ENCODE results near the gene DIDO1.

Gene DIDO1

DNA sequence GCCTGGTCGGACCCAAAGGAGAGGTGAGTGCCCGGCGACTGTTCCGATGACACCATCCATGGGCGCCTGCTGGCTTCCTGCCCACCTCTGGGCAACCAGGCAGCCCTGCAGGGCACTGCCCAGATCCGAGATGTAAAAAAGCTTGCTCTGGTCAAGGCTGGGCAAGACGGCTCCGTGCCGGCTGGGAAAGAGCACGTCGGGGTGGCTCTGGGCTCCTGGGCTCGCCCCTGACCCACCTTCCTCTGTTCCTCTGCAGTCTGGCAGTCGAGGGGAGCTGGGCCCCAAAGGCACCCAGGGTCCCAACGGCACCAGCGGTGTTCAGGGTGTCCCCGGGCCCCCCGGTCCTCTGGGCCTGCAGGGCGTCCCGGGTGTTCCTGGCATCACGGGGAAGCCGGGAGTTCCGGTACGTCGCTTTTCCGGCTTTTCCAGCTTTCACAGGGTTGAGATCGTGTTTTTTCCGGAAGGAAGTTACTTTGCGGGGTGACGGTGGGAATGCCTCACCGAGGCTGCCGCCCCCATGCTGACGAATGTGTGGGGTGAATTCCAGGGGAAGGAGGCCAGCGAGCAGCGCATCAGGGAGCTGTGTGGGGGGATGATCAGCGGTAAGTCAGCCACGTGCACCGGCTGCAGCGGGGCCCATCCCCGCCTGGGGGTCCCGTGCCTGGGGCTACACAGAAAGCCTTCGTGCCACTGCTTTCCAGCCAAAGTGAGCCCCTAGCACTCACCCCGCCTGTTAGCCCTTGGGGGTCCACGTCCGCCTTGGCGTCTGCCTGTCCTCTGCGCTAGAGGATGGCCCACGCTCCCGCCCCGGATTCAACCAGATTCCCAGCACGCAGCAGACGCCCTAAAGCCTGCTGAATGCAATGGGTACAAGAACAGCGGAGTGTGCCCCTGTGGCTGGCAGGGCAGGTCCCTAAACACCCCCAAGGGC lies 90.1 kb downstream of the DIDO1 start:
- no peaks in the 10 kb centered on the region for H3K4me1 Mint-ChIP-seq
- H3K4me3 Mint-ChIP-seq = no peak overlapping the region
- CTCF ChIA-PET = no interaction called here

DNA sequence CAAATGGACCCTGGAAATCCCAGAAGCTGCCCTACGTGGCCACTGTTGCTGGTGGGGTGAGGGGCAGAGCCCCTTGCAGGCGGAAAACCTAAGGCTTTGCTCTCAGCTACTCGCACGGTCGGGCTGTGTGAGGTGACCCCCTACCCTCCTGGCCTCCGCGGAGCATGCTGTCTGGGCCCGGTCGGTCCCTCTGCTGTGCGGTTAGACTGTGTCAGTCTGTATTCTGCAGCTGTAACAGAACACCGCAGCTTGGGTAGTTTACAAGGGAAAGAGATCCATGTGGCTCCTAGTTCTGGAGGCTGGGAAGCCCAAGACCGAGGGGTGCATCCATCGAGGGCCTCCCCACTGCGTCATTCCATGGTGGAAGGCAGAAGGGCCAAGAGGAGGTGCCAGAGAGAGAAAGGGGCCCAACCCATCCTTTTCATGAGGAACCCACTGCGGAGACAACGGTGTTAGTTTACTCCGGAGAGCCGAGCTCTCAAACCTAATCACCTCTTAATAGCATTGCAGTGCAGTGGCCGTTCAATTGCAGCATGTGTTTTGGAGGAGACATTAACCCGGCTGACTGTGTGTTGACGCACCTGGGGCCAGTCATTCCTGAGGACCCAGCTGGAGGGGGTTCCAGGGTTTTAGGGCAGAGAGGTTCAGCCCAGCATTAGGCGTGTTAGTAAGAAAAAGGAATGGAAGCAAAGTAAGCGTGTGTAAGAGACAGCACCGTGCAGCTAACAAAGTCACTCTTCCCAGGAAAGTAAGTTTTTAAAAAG lies 91.2 kb downstream of the DIDO1 start:
- Mint-ChIP-seq H3K4me1 (no peaks in the 10 kb centered on the region), H3K36me3 (no peaks in the 10 kb centered on the region), H3K4me3 (no peak overlapping the region), H3K9me3 (no peaks in the 10 kb centered on the region), H3K27me3 (peaks cover 30% of the 10 kb centered on the region), H3K27ac (no peak overlapping the region)
- no peak for DNase-seq
- CTCF ChIA-PET = no interaction called here

More for the DNA sequence above, 90.1 kb downstream of the DIDO1 start:
- no peaks in the 10 kb centered on the region for H3K36me3 Mint-ChIP-seq
- H3K27ac Mint-ChIP-seq = no peak overlapping the region
- H3K9me3 Mint-ChIP-seq = no peaks in the 10 kb centered on the region
- no peak for DNase-seq
- peaks cover 30% of the 10 kb centered on the region for H3K27me3 Mint-ChIP-seq

DNA sequence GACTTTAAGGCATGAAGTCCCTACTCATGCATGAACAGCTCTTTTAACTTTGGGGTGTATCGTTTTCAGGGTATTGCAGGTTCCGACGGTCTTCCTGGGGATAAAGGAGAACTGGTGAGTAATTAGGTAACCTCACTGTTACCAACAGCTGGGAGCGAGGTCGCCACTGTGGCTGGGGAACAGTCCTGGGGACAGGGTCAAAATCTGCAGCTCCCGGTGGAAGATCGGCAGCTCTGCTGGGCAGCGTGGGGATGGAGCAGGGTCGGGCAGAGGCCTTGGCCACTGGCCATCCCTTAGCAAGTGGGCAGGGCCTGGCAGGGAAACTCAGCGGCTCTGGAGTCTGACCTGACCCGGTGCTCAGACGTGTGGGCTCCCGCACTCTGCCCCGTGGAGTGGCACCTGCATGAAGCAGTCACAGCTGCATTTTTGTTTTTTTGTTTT lies 93.3 kb downstream of the DIDO1 start:
- DNase-seq = no peak
- no peaks in the 10 kb centered on the region for H3K4me1 Mint-ChIP-seq
- H3K27ac Mint-ChIP-seq = no peak overlapping the region
- H3K36me3 Mint-ChIP-seq = no peaks in the 10 kb centered on the region
- H3K4me3 Mint-ChIP-seq = no peak overlapping the region
- H3K27me3 Mint-ChIP-seq = peaks cover 26% of the 10 kb centered on the region
- no peaks in the 10 kb centered on the region for H3K9me3 Mint-ChIP-seq
- CTCF ChIA-PET = no interaction called here

- H3K27ac Mint-ChIP-seq = no peak overlapping the region
- H3K36me3 Mint-ChIP-seq = no peaks in the 10 kb centered on the region
- H3K4me1 Mint-ChIP-seq = no peaks in the 10 kb centered on the region
- peak; percentile 41 for DNase-seq
- H3K27me3 Mint-ChIP-seq = peaks cover 26% of the 10 kb centered on the region
- no peak overlapping the region for H3K4me3 Mint-ChIP-seq
- CTCF ChIA-PET = interaction anchor here (1.2 kb wide), 1 partner anchor 330 kb away, joined by 3 read pairs; no protein-coding TSS in a partner anchor
- H3K9me3 Mint-ChIP-seq = no peaks in the 10 kb centered on the region
These were observed 93.9 kb downstream of the DIDO1 start for GRCh38 chr20:62832212-62832922.

DNA sequence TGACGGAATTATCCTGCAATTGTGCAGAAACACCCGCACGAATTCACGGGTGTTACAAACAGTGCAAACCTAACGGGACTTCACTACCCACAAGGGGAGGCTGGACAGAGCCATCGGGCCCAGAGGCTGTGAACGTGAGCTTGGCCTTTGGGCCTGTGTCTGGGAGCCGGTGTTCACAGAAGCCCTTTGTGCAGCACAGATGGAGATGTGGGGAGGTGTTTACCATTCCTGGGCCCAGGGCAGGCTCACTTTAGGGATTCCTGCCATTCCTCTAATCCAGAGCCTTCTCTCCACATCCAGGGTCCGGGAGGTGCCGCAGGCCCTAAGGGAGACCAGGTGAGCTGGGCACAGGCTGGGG lies 94.5 kb downstream of the DIDO1 start:
- Mint-ChIP-seq H3K9me3 (no peaks in the 10 kb centered on the region), H3K27me3 (peaks cover 22% of the 10 kb centered on the region), H3K36me3 (no peaks in the 10 kb centered on the region), H3K4me3 (no peak overlapping the region), H3K4me1 (no peaks in the 10 kb centered on the region), H3K27ac (no peak overlapping the region)
- no peak for DNase-seq
- CTCF ChIA-PET = interaction anchor here (1.2 kb wide), 1 partner anchor 330 kb away, joined by 3 read pairs; no protein-coding TSS in a partner anchor

GRCh38 chr20:62831361-62831788 lies 94.9 kb downstream of the DIDO1 start:
- H3K4me1 Mint-ChIP-seq = no peaks in the 10 kb centered on the region
- no peak overlapping the region for H3K27ac Mint-ChIP-seq
- DNase-seq = no peak
- no peak overlapping the region for H3K4me3 Mint-ChIP-seq
- H3K9me3 Mint-ChIP-seq = no peaks in the 10 kb centered on the region
- no peaks in the 10 kb centered on the region for H3K36me3 Mint-ChIP-seq
- H3K27me3 Mint-ChIP-seq = peaks cover 17% of the 10 kb centered on the region
- CTCF ChIA-PET = interaction anchor here (1.2 kb wide), 1 partner anchor 329 kb away, joined by 3 read pairs; no protein-coding TSS in a partner anchor

- Mint-ChIP-seq H3K27ac (no peak overlapping the region), H3K9me3 (no peaks in the 10 kb centered on the region)
- CTCF ChIA-PET = interaction anchor here (1.2 kb wide), 1 partner anchor 329 kb away, joined by 3 read pairs; no protein-coding TSS in a partner anchor
These were observed 95.5 kb downstream of the DIDO1 start for GRCh38 chr20:62830821-62831220.

GRCh38 chr20:62830251-62830650 lies 96.1 kb downstream of the DIDO1 start:
- CTCF ChIA-PET = no interaction called here
- Mint-ChIP-seq H3K36me3 (no peaks in the 10 kb centered on the region), H3K9me3 (no peaks in the 10 kb centered on the region), H3K27ac (no peak overlapping the region), H3K27me3 (peaks cover 8% of the 10 kb centered on the region), H3K4me3 (no peak overlapping the region), H3K4me1 (no peaks in the 10 kb centered on the region)
- DNase-seq = no peak

More at GRCh38 chr20:62830821-62831220, 95.5 kb downstream of the DIDO1 start:
- Mint-ChIP-seq H3K36me3 (no peaks in the 10 kb centered on the region), H3K4me3 (no peak overlapping the region), H3K4me1 (no peaks in the 10 kb centered on the region), H3K27me3 (peaks cover 11% of the 10 kb centered on the region)
- no peak for DNase-seq

GRCh38 chr20:62829231-62830230 lies 96.8 kb downstream of the DIDO1 start:
- Mint-ChIP-seq H3K27ac (no peak overlapping the region), H3K9me3 (no peaks in the 10 kb centered on the region), H3K4me3 (no peak overlapping the region), H3K36me3 (no peaks in the 10 kb centered on the region), H3K27me3 (peaks cover 3% of the 10 kb centered on the region), H3K4me1 (no peaks in the 10 kb centered on the region)
- DNase-seq = no peak
- CTCF ChIA-PET = no interaction called here

DNA sequence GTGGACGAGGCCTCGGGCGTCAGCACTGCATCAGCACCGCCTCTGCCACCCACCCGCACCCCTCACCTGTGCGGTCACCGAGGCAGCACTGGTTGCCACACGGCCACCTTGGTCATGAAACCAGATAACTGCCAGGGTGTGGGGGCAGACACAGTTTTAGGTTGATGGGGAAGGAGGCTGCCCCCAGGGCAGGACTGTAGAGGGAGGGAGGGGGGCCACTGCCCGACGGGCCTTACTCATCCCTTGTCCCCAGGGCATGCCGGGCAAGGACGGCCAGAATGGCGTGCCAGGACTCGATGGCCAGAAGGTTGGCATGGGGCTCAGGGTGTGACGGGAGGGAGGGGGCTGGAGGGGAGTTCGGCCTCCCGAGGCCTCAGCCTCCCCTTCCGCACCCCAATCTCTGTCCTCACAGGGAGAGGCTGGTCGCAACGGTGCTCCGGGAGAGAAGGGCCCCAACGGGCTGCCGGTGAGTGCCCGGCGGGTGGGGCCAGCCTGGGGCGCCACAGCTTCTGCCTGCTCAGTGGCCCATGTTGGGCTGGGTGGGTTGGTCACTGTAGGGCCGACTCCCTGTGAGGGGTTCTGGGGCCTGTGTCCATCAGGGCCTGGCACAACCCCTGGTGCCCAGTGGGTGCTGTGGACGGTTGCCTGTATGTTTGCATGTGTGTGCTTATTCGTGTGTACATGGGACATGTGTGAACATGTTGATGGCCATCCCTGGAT lies 97.6 kb downstream of the DIDO1 start:
- Mint-ChIP-seq H3K27ac (no peak overlapping the region), H3K4me1 (no peaks in the 10 kb centered on the region), H3K36me3 (no peaks in the 10 kb centered on the region), H3K9me3 (no peaks in the 10 kb centered on the region), H3K27me3 (peaks cover 3% of the 10 kb centered on the region), H3K4me3 (no peak overlapping the region)
- DNase-seq = no peak
- CTCF ChIA-PET = no interaction called here

- H3K9me3 Mint-ChIP-seq = no peaks in the 10 kb centered on the region
- peaks cover under 1% of the 10 kb centered on the region for H3K4me1 Mint-ChIP-seq
- no peak overlapping the region for H3K27ac Mint-ChIP-seq
- peaks cover 5% of the 10 kb centered on the region for H3K27me3 Mint-ChIP-seq
- DNase-seq = no peak
- H3K4me3 Mint-ChIP-seq = no peak overlapping the region
- CTCF ChIA-PET = no interaction called here
- H3K36me3 Mint-ChIP-seq = no peaks in the 10 kb centered on the region
These were observed 98.3 kb downstream of the DIDO1 start for GRCh38 chr20:62828051-62828450.

Data from activated naive CD4-positive, alpha-beta T cell treated with anti-CD3 and anti-CD28 coated beads, Interleukin-2, amount 10 ng/mL, durations not matched to agents 7 days and 5 days (primary cell).